ENCODE data around the gene HDGFL2. TPM values are rescaled to one million over a fixed set of nuclear protein-coding genes. Genes with fewer than 3 reads are reported as not detected.

HDGFL2 gene
- total RNA-seq, 1 experiment from 2014 or later, result 75.2 TPM

GRCh38 chr19:4550018-4550417 lies 77.9 kb downstream of the HDGFL2 start:
- POLR2A ChIA-PET, result interaction anchor here (0.6 kb wide), 1 partner anchor 562 kb away, joined by 3 read pairs; no protein-coding TSS in a partner anchor
- TF ChIP-seq POLR2AphosphoS5 (IDR thresholded peaks at IDR 0.05; ENCODE audit: low read depth, low read length), result no peak
- no peak for TF ChIP-seq CEBPB (IDR thresholded peaks at IDR 0.05; ENCODE audit: low read depth)
- no peak for TF ChIP-seq EZH2phosphoT487 (IDR thresholded peaks at IDR 0.05; ENCODE audit: borderline replicate concordance)
- TF ChIP-seq CTCF (IDR thresholded peaks at IDR 0.05 in 2 of 3, conservative IDR thresholded peaks at IDR 0.05 in 1 of 3; ENCODE audit: borderline replicate concordance in 1 of 3, insufficient read depth in 1 of 3, low read depth in 2 of 3, low read length in 2 of 3), result no peak
- no peak for TF ChIP-seq SP1 (IDR thresholded peaks at IDR 0.05; ENCODE audit: low read depth)
- no peak for TF ChIP-seq EZH2 (IDR thresholded peaks at IDR 0.05)
- no peak for TF ChIP-seq YY1 (IDR thresholded peaks at IDR 0.05; ENCODE audit: extremely low read depth, insufficient replicate concordance, low read depth, low read length)
- TF ChIP-seq SRF (IDR thresholded peaks at IDR 0.05; ENCODE audit: low read depth), result no peak
- TF ChIP-seq POLR2A (IDR thresholded peaks at IDR 0.05; ENCODE audit: borderline replicate concordance, extremely low read depth, insufficient read depth, insufficient read length), result no peak
- no peak for TF ChIP-seq ZFX (IDR thresholded peaks at IDR 0.05)
- no peak for TF ChIP-seq MAX (IDR thresholded peaks at IDR 0.05)
- no peak for TF ChIP-seq JUND (IDR thresholded peaks at IDR 0.05)
- TF ChIP-seq SIN3A (IDR thresholded peaks at IDR 0.05; ENCODE audit: low read depth), result no peak
- no peak for TF ChIP-seq ZNF274 (IDR thresholded peaks at IDR 0.05; ENCODE audit: low read depth, low read length)
- TF ChIP-seq RAD21 (IDR thresholded peaks at IDR 0.05; ENCODE audit: low read depth), result no peak
- no peak for TF ChIP-seq ELF1 (IDR thresholded peaks at IDR 0.05; ENCODE audit: borderline replicate concordance, low read depth)
- TF ChIP-seq ATF3 (IDR thresholded peaks at IDR 0.05), result no peak
- no peak overlapping the region for H3K4me2 ChIP-seq (ENCODE audit: low read length)
- no peaks in the 10 kb centered on the region for H3K9me2 ChIP-seq (ENCODE audit: insufficient read depth)
- H2AFZ ChIP-seq (ENCODE audit: low read depth, low read length, poor library complexity, severe bottlenecking), result no peak overlapping the region
- no peaks in the 10 kb centered on the region for H3K27me3 ChIP-seq (ENCODE audit: insufficient read depth, low read length)
- H3K79me2 ChIP-seq (ENCODE audit: insufficient read depth, low read length), result no peaks in the 10 kb centered on the region
- RAD21 ChIA-PET (ENCODE audit: low non-redundant PET in 1 of 2, low total read pairs in 2 of 2, uncharacterized antibody in 2 of 2, unreplicated experiment in 2 of 2), result no interaction called here
- ATAC-seq (no peak), DNase-seq (ENCODE audit: low read depth, low spot score) (no peak)
- H3K27ac ChIP-seq (ENCODE audit: low read depth, low read length), result no peak overlapping the region
- H3K4me1 ChIP-seq (ENCODE audit: control insufficient read depth in 1 of 2, insufficient read depth in 2 of 2, low read length in 2 of 2), result no peaks in the 10 kb centered on the region
- no peak overlapping the region for H3K9ac ChIP-seq (ENCODE audit: low read length)
- no peaks in the 10 kb centered on the region for H3K9me3 ChIP-seq (ENCODE audit: control insufficient read depth in 1 of 2, insufficient read depth in 1 of 2, low read depth in 1 of 2, low read length in 2 of 2)
- CTCF ChIA-PET, result no interaction called here
- H4K20me1 ChIP-seq (ENCODE audit: insufficient read depth), result no peaks in the 10 kb centered on the region
- peaks cover 23 to 45% of the 10 kb centered on the region in 2 experiments for H3K36me3 ChIP-seq (ENCODE audit: control insufficient read depth in 1 of 2, insufficient read depth in 2 of 2, low read length in 2 of 2)
- intact Hi-C loops (cut with micrococcal nuclease), result no loop called here
- no TSS peak for BruUV-seq (replicated peaks)
- no peak overlapping the region for H3K4me3 ChIP-seq (replicated peaks in 1 of 2; ENCODE audit: low read depth in 1 of 2, low read length in 2 of 2)
